ENCODE data around the gene ICE2.

GRCh38 chr15:60384053-60384452, 94.9 kb downstream of the ICE2 start:
- TF ChIP-seq CTCF (conservative IDR thresholded peaks at IDR 0.05 in 1 of 2, IDR thresholded peaks at IDR 0.05 in 1 of 2; ENCODE audit: extremely low read depth in 1 of 2, insufficient read depth in 1 of 2, low read depth in 1 of 2, low read length in 2 of 2) (no peak), EZH2 (IDR thresholded peaks at IDR 0.05; ENCODE audit: borderline replicate concordance, low read length) (no peak)

All from mammary epithelial cell (primary cell).